SK-N-SH treated with all-trans-retinoic acid at 6 μM for 48 hours (cell line): ENCODE results near the gene GRB7.

ENCODE experiments used
- CREB5 ChIP-seq: fragments of 250-450 bp; sonication (Bioruptor Pico); IDR thresholded peaks from 2 replicates; pipeline ENCODE4 v1.5.1; 2020; ENCODE audit warnings: low read depth, mild to moderate bottlenecking, moderate library complexity
- CSDC2 ChIP-seq: fragments of 250-450 bp; sonication (Bioruptor Pico); IDR thresholded peaks from 2 replicates; pipeline ENCODE4 v1.5.0; 2020; ENCODE audit warnings: mild to moderate bottlenecking, moderate library complexity
- ISL1 ChIP-seq: fragments of 250-450 bp; sonication (Bioruptor Pico); IDR thresholded peaks from 2 replicates; pipeline ENCODE4 v2.1.2; 2022; ENCODE audit warnings: mild to moderate bottlenecking, moderate library complexity

- TF ChIP-seq CSDC2 (CRISPR knock-in tag) (no peak), CREB5 (no peak), ISL1 (CRISPR knock-in tag) (no peak)
Measured at GRCh38 chr17:39719563-39720355, 18.0 kb upstream of the GRB7 start.
